Measurements from ENCODE around the gene ZER1.
"Not testable (repeated sequence)": the region's sequence is repeated elsewhere in the genome, so short reads cannot be mapped to it uniquely, and the experiment has no call there.

Gene ZER1

GRCh38 chr9:128786681-128787601 lies 15.2 kb upstream of the ZER1 start, which contains the start of gene TBC1D13:
Gene TBC1D13, plus strand, starts transcription at chr9:128787253. Its CDS starts 101 bp downstream, at chr9:128787354.
- DNase-seq: peak; percentile 93

GRCh38 chr9:128785427-128785826 lies 13.7 kb upstream of the ZER1 start:
- no peak for DNase-seq

- no peak for DNase-seq
Measured at GRCh38 chr9:128782669-128783068, 10.9 kb upstream of the ZER1 start.

- no peak for DNase-seq
Measured at GRCh38 chr9:128781187-128782070, 9.7 kb upstream of the ZER1 start.

GRCh38 chr9:128780093-128780492 lies 8.4 kb upstream of the ZER1 start:
- DNase-seq: not testable (repeated sequence)

GRCh38 chr9:128774804-128775203 lies 3.1 kb upstream of the ZER1 start:
- DNase-seq: no peak

GRCh38 chr9:128773049-128773448 lies 1.3 kb upstream of the ZER1 start:
- no peak for DNase-seq

GRCh38 chr9:128771094-128771721 lies 519 bp downstream of the ZER1 start:
- no peak for DNase-seq

GRCh38 chr9:128770286-128771030 lies 1.3 kb downstream of the ZER1 start:
- DNase-seq: no peak

- DNase-seq: no peak
Measured at GRCh38 chr9:128768606-128769005, 3.1 kb downstream of the ZER1 start.

GRCh38 chr9:128765499-128765898 lies 6.2 kb downstream of the ZER1 start:
- DNase-seq: no peak

GRCh38 chr9:128764361-128764760 lies 7.4 kb downstream of the ZER1 start:
- no peak for DNase-seq

GRCh38 chr9:128762671-128763449 lies 8.9 kb downstream of the ZER1 start:
- no peak for DNase-seq

- DNase-seq: no peak
Measured at GRCh38 chr9:128757602-128758001, 14.1 kb downstream of the ZER1 start.

- DNase-seq: no peak
Measured at GRCh38 chr9:128753627-128754026, 18.1 kb downstream of the ZER1 start.

- peak; percentile 12 for DNase-seq
Measured at GRCh38 chr9:128750926-128751595, 20.7 kb downstream of the ZER1 start.

GRCh38 chr9:128747241-128747640 lies 24.5 kb downstream of the ZER1 start:
- peak; percentile 17 for DNase-seq

GRCh38 chr9:128743421-128743820 lies 28.3 kb downstream of the ZER1 start:
- no peak for DNase-seq

GRCh38 chr9:128742401-128742800 lies 29.3 kb downstream of the ZER1 start:
- peak; percentile 31 for DNase-seq

GRCh38 chr9:128735373-128735772 lies 36.4 kb downstream of the ZER1 start:
- DNase-seq: no peak

- peak; percentile 73 for DNase-seq
Measured at GRCh38 chr9:128733256-128733655, 38.5 kb downstream of the ZER1 start.
